ENCODE data around the gene UTP15.
A peak's percentile ranks its signal among the peaks of the same experiment; 100 is the strongest.

Gene UTP15

GRCh38 chr5:73624888-73625287 is 59.3 kb downstream of the UTP15 start:
- DNase-seq: no peak

GRCh38 chr5:73625372-73625943 is 59.9 kb downstream of the UTP15 start:
- DNase-seq: peak; percentile 10

- DNase-seq: peak; percentile 23
These were observed 60.6 kb downstream of the UTP15 start, which contains the start of gene ARHGEF28 for GRCh38 chr5:73625944-73626811. ARHGEF28 (plus strand) TSS chr5:73626196; CDS start chr5:73684852, 58,656 bp downstream.

GRCh38 chr5:73626814-73627313 is 61.3 kb downstream of the UTP15 start:
- DNase-seq: no peak

GRCh38 chr5:73629456-73629855 is 63.9 kb downstream of the UTP15 start:
- no peak for DNase-seq

GRCh38 chr5:73630765-73631164 is 65.2 kb downstream of the UTP15 start:
- no peak for DNase-seq

- no peak for DNase-seq
These were observed 66.0 kb downstream of the UTP15 start for GRCh38 chr5:73631500-73631899.

Data from DMS153 (cell line).